IMR-90 (cell line): ENCODE results near the gene HK3. TPM values are rescaled to one million over a fixed set of nuclear protein-coding genes. Genes with fewer than 3 reads are reported as not detected.

Source experiments
- ATAC-seq: fragments of 200-7000 bp; cut with Tn5 transposase; 2 replicates; pipeline ENCODE4 v1.9.1; 2020; ENCODE audit warnings: low read depth, mild to moderate bottlenecking, moderate library complexity
- BruUV-seq: library from RNA; stranded (reverse); fragments of 400-500 nt; replicated peaks from 2 replicates; lab custom pipeline; 2021; lab: Mats Ljungman, UMichigan
- CTCF ChIA-PET: fragments of 300-600 bp; formaldehyde crosslinking; extraction: SDS; loops from one replicate; lab custom pipeline; 2021; ENCODE audit warnings: antibody characterized with exemption; lab: Yijun Ruan, JAX
- POLR2A ChIA-PET: fragments of 300-600 bp; sonication (Branson Sonifier 250); formaldehyde crosslinking; loops from one replicate; lab custom pipeline; 2022; ENCODE audit warnings: antibody characterized with exemption; ENCODE audit not compliant: unreplicated experiment; lab: Charles Lee
- DNase-seq: peaks from one replicate; pipeline ENCODE4 v3.0.0; 2013
- H2AFZ ChIP-seq: replicated peaks from 2 replicates; pipeline ENCODE3; 2013; ENCODE audit warnings: low read length, mild to moderate bottlenecking; ENCODE audit not compliant: poor library complexity
- H2AK5ac ChIP-seq: 2 replicates; pipeline ENCODE4 v1.6.1; 2013; ENCODE audit warnings: low read depth, low read length, inconsistent platforms
- H2AK9ac ChIP-seq: replicated peaks from 2 replicates; pipeline ENCODE3; 2013; ENCODE audit warnings: mild to moderate bottlenecking, low read depth, low read length, moderate library complexity; ENCODE audit not compliant: poor library complexity
- H2BK120ac ChIP-seq: 2 replicates; pipeline ENCODE4 v1.6.1; 2013; ENCODE audit warnings: low read depth, low read length, inconsistent platforms
- H2BK15ac ChIP-seq: 3 replicates; pipeline ENCODE4 v1.6.1; 2013; ENCODE audit warnings: low read depth, low read length, inconsistent platforms
- H2BK20ac ChIP-seq: 2 replicates; pipeline ENCODE4 v1.6.1; 2013; ENCODE audit warnings: low read depth, mild to moderate bottlenecking, inconsistent platforms, low read length, moderate library complexity
- H2BK5ac ChIP-seq: 2 replicates; pipeline ENCODE4 v1.6.1; 2013; ENCODE audit warnings: mild to moderate bottlenecking, low read depth, low read length, inconsistent platforms; ENCODE audit not compliant: poor library complexity, severe bottlenecking
- H3K14ac ChIP-seq: replicated peaks from 2 replicates; pipeline ENCODE4 v1.6.1; 2013; ENCODE audit warnings: low read depth, low read length, inconsistent platforms
- H3K18ac ChIP-seq: 2 replicates; pipeline ENCODE4 v1.6.1; 2013; ENCODE audit warnings: low read depth, low read length, control low read depth
- H3K23ac ChIP-seq: 2 replicates; pipeline ENCODE4 v1.6.1; 2013; ENCODE audit warnings: low read depth, low read length, inconsistent platforms
- H3K27ac ChIP-seq: 2 replicates; pipeline ENCODE4 v1.5.1; 2013; ENCODE audit warnings: mild to moderate bottlenecking, control low read depth, low read length; ENCODE audit not compliant: insufficient read depth
- H3K27me3 ChIP-seq: 2 replicates; pipeline ENCODE4 v1.6.1; 2013; ENCODE audit warnings: low read length; ENCODE audit not compliant: control insufficient read depth, insufficient read depth
- H3K36me3 ChIP-seq: 2 replicates; pipeline ENCODE4 v1.6.1; 2013; ENCODE audit warnings: low read length, mixed read lengths; ENCODE audit not compliant: control insufficient read depth, insufficient read depth
- H3K4ac ChIP-seq: 2 replicates; pipeline ENCODE4 v1.6.1; 2013; ENCODE audit warnings: low read depth, low read length, inconsistent platforms
- H3K4me1 ChIP-seq: 2 replicates; pipeline ENCODE4 v1.6.1; 2013; ENCODE audit warnings: low read length, mixed read lengths; ENCODE audit not compliant: control insufficient read depth, insufficient read depth
- H3K4me2 ChIP-seq: 2 replicates; pipeline ENCODE4 v1.6.1; 2013; ENCODE audit warnings: low read depth, mild to moderate bottlenecking, control low read depth, low read length, moderate library complexity
- H3K4me3 ChIP-seq: 2 replicates; pipeline ENCODE4 v1.5.1; 2013; ENCODE audit warnings: low read depth, mild to moderate bottlenecking, control low read depth, low read length, moderate library complexity; ENCODE audit not compliant: insufficient read depth
- H3K56ac ChIP-seq: 2 replicates; pipeline ENCODE4 v1.6.1; 2013; ENCODE audit warnings: low read length, inconsistent platforms; ENCODE audit not compliant: insufficient read depth; ENCODE audit errors: extremely low read depth
- H3K79me1 ChIP-seq, 2 experiments: 2 replicates each; pipeline ENCODE4 v1.6.1; 2013; ENCODE audit warnings: low read length in 2 of 2, inconsistent platforms in 1 of 2, low read depth in 1 of 2
- H3K9ac ChIP-seq: 2 replicates; pipeline ENCODE4 v1.6.1; 2013; ENCODE audit warnings: low read depth, low read length, control low read depth
- H3K9me1 ChIP-seq: 2 replicates; pipeline ENCODE4 v1.6.1; 2013; ENCODE audit warnings: low read length, inconsistent platforms; ENCODE audit not compliant: insufficient read depth
- H3K9me3 ChIP-seq: 2 replicates; pipeline ENCODE4 v1.6.1; 2013; ENCODE audit warnings: low read length; ENCODE audit not compliant: control insufficient read depth, insufficient read depth
- H4K20me1 ChIP-seq: 2 replicates; pipeline ENCODE4 v1.6.1; 2013; ENCODE audit warnings: low read length, inconsistent platforms; ENCODE audit not compliant: insufficient read depth
- H4K5ac ChIP-seq: 2 replicates; pipeline ENCODE4 v1.6.1; 2013; ENCODE audit warnings: mild to moderate bottlenecking, low read depth, low read length, control low read depth
- H4K8ac ChIP-seq, 2 experiments: 2 replicates each; pipeline ENCODE4 v1.6.1; 2013; ENCODE audit warnings: low read depth in 2 of 2, low read length in 2 of 2, control low read depth in 1 of 2, inconsistent platforms in 1 of 2
- H4K91ac ChIP-seq: 2 replicates; pipeline ENCODE4 v1.6.1; 2013; ENCODE audit warnings: low read depth, low read length, inconsistent platforms; ENCODE audit not compliant: insufficient read depth
- BHLHE40 ChIP-seq: fragments of 150-350 bp; IDR thresholded peaks from 2 replicates; pipeline ENCODE4 v1.6.1; 2016; ENCODE audit warnings: mild to moderate bottlenecking, low read depth, low read length
- CEBPB ChIP-seq: IDR thresholded peaks from 2 replicates; pipeline ENCODE4 v1.6.1; 2012; ENCODE audit warnings: low read depth, low read length, improper control_type of control experiment
- CHD1 ChIP-seq: IDR thresholded peaks from 2 replicates; pipeline ENCODE4 v1.6.1; 2012; ENCODE audit warnings: low read depth, low read length, improper control_type of control experiment
- CTCF ChIP-seq: conservative IDR thresholded peaks from 2 replicates; pipeline ENCODE4 v1.5.1; 2012; ENCODE audit warnings: mild to moderate bottlenecking, low read depth, low read length, improper control_type of control experiment
- FOS ChIP-seq: fragments of 150-350 bp; IDR thresholded peaks from 2 replicates; pipeline ENCODE4 v1.6.1; 2016; ENCODE audit warnings: low read depth, low read length
- MAFK ChIP-seq: IDR thresholded peaks from 2 replicates; pipeline ENCODE4 v1.6.1; 2012; ENCODE audit warnings: low read depth, low read length, improper control_type of control experiment
- MAZ ChIP-seq: IDR thresholded peaks from 2 replicates; pipeline ENCODE4 v1.6.1; 2012; ENCODE audit warnings: low read depth, mild to moderate bottlenecking, low read length, improper control_type of control experiment, moderate library complexity, borderline replicate concordance
- MXI1 ChIP-seq: IDR thresholded peaks from 2 replicates; pipeline ENCODE4 v1.6.1; 2012; ENCODE audit warnings: low read depth, mild to moderate bottlenecking, low read length, moderate library complexity, borderline replicate concordance
- NFE2L2 ChIP-seq: fragments of 150-350 bp; IDR thresholded peaks from 2 replicates; pipeline ENCODE4 v1.6.1; 2016; ENCODE audit warnings: low read depth, mild to moderate bottlenecking, low read length
- POLR2A ChIP-seq: IDR thresholded peaks from 2 replicates; pipeline ENCODE4 v1.6.1; 2012; ENCODE audit warnings: mild to moderate bottlenecking, low read depth, low read length
- RAD21 ChIP-seq: IDR thresholded peaks from 2 replicates; pipeline ENCODE4 v1.6.1; 2012; ENCODE audit warnings: low read length, improper control_type of control experiment
- RCOR1 ChIP-seq: IDR thresholded peaks from 2 replicates; pipeline ENCODE4 v1.6.1; 2012; ENCODE audit warnings: mild to moderate bottlenecking, low read length, improper control_type of control experiment; ENCODE audit not compliant: insufficient replicate concordance
- RFX5 ChIP-seq: IDR thresholded peaks from 2 replicates; pipeline ENCODE4 v1.8.0; 2012; ENCODE audit warnings: low read depth, mild to moderate bottlenecking, low read length, moderate library complexity
- SMC3 ChIP-seq: fragments of 150-350 bp; IDR thresholded peaks from 2 replicates; pipeline ENCODE4 v1.6.1; 2016; ENCODE audit warnings: low read depth, mild to moderate bottlenecking, antibody characterized with exemption, low read length, moderate library complexity
- WGBS, 2 experiments: methylation state at CpG; one replicate each; pipeline versions ENCODE4 v1.1.5 to v1.1.7; 2013; ENCODE audit warnings: missing lambda C conversion rate in 2 of 2; ENCODE audit not compliant: insufficient read length in 1 of 2; ENCODE audit errors: extremely low coverage in 2 of 2; 5-methylcytosine and 5-hydroxymethylcytosine counted together
- dilution Hi-C: fragments of 300-500 bp; cut with HindIII; formaldehyde crosslinking; loops from one replicate; pipeline ENCODE4 v1.14.3; 2018; ENCODE audit warnings: low sequenced_read_pairs; ENCODE audit not compliant: unreplicated experiment
- in situ Hi-C: fragments of 300-500 bp; cut with MboI; formaldehyde crosslinking; loops from 3 replicates; pipeline ENCODE4 v1.14.3; 2019; ENCODE audit warnings: low sequenced_read_pairs, inconsistent platforms, mixed read lengths
- intact Hi-C: fragments of 100-400 bp; cut with micrococcal nuclease; formaldehyde crosslinking; loops from 2 replicates; pipeline ENCODE4 v1.10.0; 2022
- polyA plus RNA-seq, 3 experiments: library from polyadenylated mRNA; depleted of rRNA; stranded (reverse); fragments of >200 nt; gene quantifications; 2 replicates each; pipeline ENCODE4 v1.2.3, GENCODE V29; 2012; ENCODE audit warnings: low replicate concordance in 1 of 3
- total RNA-seq: library from RNA; depleted of rRNA; stranded (reverse); fragments of >200 nt; gene quantifications from 2 replicates; pipeline ENCODE4 v1.2.3, GENCODE V29; 2012
- TF ChIP-seq, protein P1 (sequence below): fragments of 150-350 bp; IDR thresholded peaks from 2 replicates; pipeline ENCODE4 v1.6.1; 2017; ENCODE audit warnings: mild to moderate bottlenecking, antibody characterized with exemption, low read length, low read depth
- TF ChIP-seq, protein P2 (sequence below): fragments of 150-350 bp; IDR thresholded peaks from 2 replicates; pipeline ENCODE4 v1.6.1; 2016; ENCODE audit warnings: low read depth, mild to moderate bottlenecking, low read length, moderate library complexity, borderline replicate concordance

Gene HK3
- total and polyA plus RNA-seq, 2 of the 4 experiments (the other 2 are of a cell fraction), result not detected

GRCh38 chr5:176897263-176897662, 1.9 kb downstream of the HK3 start:
- CTCF ChIA-PET, result no interaction called here
- ATAC-seq, result no peak

More at GRCh38 chr5:176897263-176897662, 1.9 kb downstream of the HK3 start:
- Histone ChIP-seq H3K4ac (no peak overlapping the region), H4K5ac (no peak overlapping the region), H3K56ac (no peak overlapping the region), H2BK20ac (no peak overlapping the region), H3K36me3 (peaks cover 3% of the 10 kb centered on the region; the same call in 1 of the 2 replicates), H3K27ac (no peak overlapping the region), H2AFZ (no peak overlapping the region), H3K23ac (no peak overlapping the region), H3K4me2 (no peak overlapping the region), H4K20me1 (no peaks in the 10 kb centered on the region; the same call in 1 of the 2 replicates), H3K9ac (no peak overlapping the region), H4K8ac (no peak overlapping the region), H3K14ac (no peak overlapping the region), H3K9me3 (no peaks in the 10 kb centered on the region), H4K91ac (no peak overlapping the region), H2AK5ac (no peak overlapping the region), H3K9me1 (peaks cover 7% of the 10 kb centered on the region; the same call in 1 of the 2 replicates), H3K27me3 (peaks cover 22% of the 10 kb centered on the region), H3K18ac (no peak overlapping the region), H2BK15ac (no peak overlapping the region), H2BK5ac (no peak overlapping the region), H2AK9ac (no peak overlapping the region), H2BK120ac (no peak overlapping the region), H3K4me1 (no peaks in the 10 kb centered on the region), H3K4me3 (no peak overlapping the region), H3K79me1 (no peaks in the 10 kb centered on the region)
- dilution Hi-C loops (no loop called here), intact Hi-C loops (no loop called here), in situ Hi-C loops (no loop called here)
- TF ChIP-seq RAD21 (no peak), RCOR1 (no peak), FOS (no peak), MAFK (no peak), RFX5 (no peak), CEBPB (no peak), POLR2A (no peak), CHD1 (no peak), SMC3 (no peak), NFE2L2 (no peak), MAZ (no peak), MXI1 (no peak), CTCF (no peak), BHLHE40 (no peak)
- TF ChIP-seq, protein P1, sequence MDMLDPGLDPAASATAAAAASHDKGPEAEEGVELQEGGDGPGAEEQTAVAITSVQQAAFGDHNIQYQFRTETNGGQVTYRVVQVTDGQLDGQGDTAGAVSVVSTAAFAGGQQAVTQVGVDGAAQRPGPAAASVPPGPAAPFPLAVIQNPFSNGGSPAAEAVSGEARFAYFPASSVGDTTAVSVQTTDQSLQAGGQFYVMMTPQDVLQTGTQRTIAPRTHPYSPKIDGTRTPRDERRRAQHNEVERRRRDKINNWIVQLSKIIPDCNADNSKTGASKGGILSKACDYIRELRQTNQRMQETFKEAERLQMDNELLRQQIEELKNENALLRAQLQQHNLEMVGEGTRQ, result no peak
- TF ChIP-seq, protein P2, sequence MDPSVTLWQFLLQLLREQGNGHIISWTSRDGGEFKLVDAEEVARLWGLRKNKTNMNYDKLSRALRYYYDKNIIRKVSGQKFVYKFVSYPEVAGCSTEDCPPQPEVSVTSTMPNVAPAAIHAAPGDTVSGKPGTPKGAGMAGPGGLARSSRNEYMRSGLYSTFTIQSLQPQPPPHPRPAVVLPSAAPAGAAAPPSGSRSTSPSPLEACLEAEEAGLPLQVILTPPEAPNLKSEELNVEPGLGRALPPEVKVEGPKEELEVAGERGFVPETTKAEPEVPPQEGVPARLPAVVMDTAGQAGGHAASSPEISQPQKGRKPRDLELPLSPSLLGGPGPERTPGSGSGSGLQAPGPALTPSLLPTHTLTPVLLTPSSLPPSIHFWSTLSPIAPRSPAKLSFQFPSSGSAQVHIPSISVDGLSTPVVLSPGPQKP, result no peak
- DNase-seq, result no peak
- BruUV-seq, result no TSS peak
- POLR2A ChIA-PET, result no interaction called here
- 13% methylated on average over 1 of the region's 3 CpGs; no CpG with 5 or more reads in 1 of the 2 experiments for WGBS, 2 experiments
